Muscle of leg (tissue), 11 donors: ENCODE measurements around the gene PRR15L. TPM values are rescaled to one million over a fixed set of nuclear protein-coding genes. Genes with fewer than 3 reads are reported as not detected.

ENCODE experiments used
- DNase-seq: peaks from one replicate; pipeline ENCODE4 v3.0.0; 2013
- H3K27ac ChIP-seq: one replicate; pipeline ENCODE4 v1.5.1; 2013; ENCODE audit warnings: mild to moderate bottlenecking, low read length, control low read depth
- H3K27me3 ChIP-seq: one replicate; pipeline ENCODE4 v1.6.1; 2013; ENCODE audit warnings: low read length; ENCODE audit not compliant: control insufficient read depth, insufficient read depth
- H3K36me3 ChIP-seq: one replicate; pipeline ENCODE4 v1.6.1; 2013; ENCODE audit warnings: low read length; ENCODE audit not compliant: control insufficient read depth, insufficient read depth
- H3K4me1 ChIP-seq: one replicate; pipeline ENCODE4 v1.6.1; 2013; ENCODE audit warnings: low read length; ENCODE audit not compliant: control insufficient read depth, insufficient read depth
- H3K4me3 ChIP-seq: one replicate; pipeline ENCODE4 v1.5.1; 2013; ENCODE audit warnings: low read length, control low read depth
- H3K9me3 ChIP-seq: replicated peaks from 2 replicates; pipeline ENCODE4 v1.6.1; 2013; ENCODE audit warnings: low read depth, low read length; ENCODE audit not compliant: control insufficient read depth
- WGBS: methylation state at CpG from one replicate; pipeline ENCODE4 v1.1.5; 2013; ENCODE audit warnings: missing lambda C conversion rate; ENCODE audit not compliant: insufficient coverage; 5-methylcytosine and 5-hydroxymethylcytosine counted together
- polyA plus RNA-seq, 8 donors: library from polyadenylated mRNA; unstranded; fragments of 120-200 nt; gene quantifications; one replicate each; pipeline versions ENCODE4 v1.2.1 to v1.2.3, GENCODE V29; 2013; ENCODE audit warnings: inconsistent platforms in 1 of 8, low replicate concordance in 1 of 8; ENCODE audit not compliant: insufficient read length in 8 of 8, insufficient read depth in 1 of 8
- total RNA-seq: library from RNA; stranded (reverse); fragments of 120-200 nt; gene quantifications from one replicate; pipeline ENCODE4 v1.2.4, GENCODE V29; 2013

The PRR15L gene
- total and polyA plus RNA-seq, 9 donors = 0.11 to 10.7 (median 0.21) TPM; not detected in 3

DNA sequence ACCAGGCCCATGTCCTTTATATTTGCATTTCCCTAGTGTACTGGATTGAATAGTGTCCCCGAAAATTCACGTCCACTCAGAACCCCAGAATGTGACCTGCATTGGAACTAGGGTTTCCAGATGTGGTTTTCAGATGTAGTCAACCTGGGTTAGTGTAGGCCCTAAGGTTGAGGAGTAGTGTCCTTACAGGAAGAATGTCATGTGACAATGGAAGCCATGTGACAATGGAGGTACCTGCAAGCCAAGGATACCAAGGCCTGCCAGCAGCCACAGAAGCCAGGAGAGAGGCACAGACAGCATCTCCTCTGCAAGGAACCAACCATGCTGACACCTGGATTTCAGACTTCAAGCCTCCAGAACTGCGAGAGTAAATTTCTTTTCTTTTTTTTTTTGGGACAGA, 5.2 kb upstream of the PRR15L start:
- WGBS = 97% methylated on average over 3 of the region's 3 CpGs

DNA sequence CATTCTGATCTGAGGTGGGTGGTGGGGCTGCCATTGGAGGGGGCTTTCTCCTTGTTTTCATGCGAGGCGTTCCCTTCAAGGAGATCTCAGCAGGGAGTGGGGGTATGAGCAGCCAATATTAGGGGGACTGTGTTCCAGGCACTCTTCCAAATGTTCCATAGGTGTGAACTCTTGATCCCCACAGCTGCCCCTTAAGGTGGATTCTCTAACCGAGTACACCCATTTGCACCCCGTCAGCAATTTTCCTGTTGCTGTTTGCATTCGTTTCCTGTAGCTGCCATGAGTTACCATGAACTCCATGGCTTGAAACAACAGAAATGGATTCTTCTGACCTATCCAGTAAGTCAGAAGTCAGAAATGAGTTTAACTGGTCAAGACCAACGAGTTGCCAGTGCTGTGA, 3.7 kb upstream of the PRR15L start:
- Histone ChIP-seq H3K9me3 (no peaks in the 10 kb centered on the region), H3K4me3 (no peak overlapping the region), H3K4me1 (peaks cover 5% of the 10 kb centered on the region), H3K36me3 (no peaks in the 10 kb centered on the region), H3K27ac (no peak overlapping the region), H3K27me3 (peaks cover 8% of the 10 kb centered on the region)
- WGBS = 68% methylated on average over 4 of the region's 6 CpGs
- no peak for DNase-seq

More for the DNA sequence above, 5.2 kb upstream of the PRR15L start:
- Histone ChIP-seq H3K4me3 (no peak overlapping the region), H3K27ac (no peak overlapping the region), H3K36me3 (no peaks in the 10 kb centered on the region), H3K9me3 (no peaks in the 10 kb centered on the region), H3K27me3 (peaks cover 8% of the 10 kb centered on the region), H3K4me1 (no peaks in the 10 kb centered on the region)
- no peak for DNase-seq

GRCh38 chr17:47959825-47960655, 2.4 kb upstream of the PRR15L start:
- Histone ChIP-seq H3K36me3 (no peaks in the 10 kb centered on the region), H3K27ac (no peak overlapping the region), H3K9me3 (no peaks in the 10 kb centered on the region), H3K27me3 (peaks cover 8% of the 10 kb centered on the region), H3K4me1 (peaks cover 5% of the 10 kb centered on the region), H3K4me3 (no peak overlapping the region)
- WGBS = 20% methylated on average over 1 of the region's 8 CpGs
- no peak for DNase-seq

DNA sequence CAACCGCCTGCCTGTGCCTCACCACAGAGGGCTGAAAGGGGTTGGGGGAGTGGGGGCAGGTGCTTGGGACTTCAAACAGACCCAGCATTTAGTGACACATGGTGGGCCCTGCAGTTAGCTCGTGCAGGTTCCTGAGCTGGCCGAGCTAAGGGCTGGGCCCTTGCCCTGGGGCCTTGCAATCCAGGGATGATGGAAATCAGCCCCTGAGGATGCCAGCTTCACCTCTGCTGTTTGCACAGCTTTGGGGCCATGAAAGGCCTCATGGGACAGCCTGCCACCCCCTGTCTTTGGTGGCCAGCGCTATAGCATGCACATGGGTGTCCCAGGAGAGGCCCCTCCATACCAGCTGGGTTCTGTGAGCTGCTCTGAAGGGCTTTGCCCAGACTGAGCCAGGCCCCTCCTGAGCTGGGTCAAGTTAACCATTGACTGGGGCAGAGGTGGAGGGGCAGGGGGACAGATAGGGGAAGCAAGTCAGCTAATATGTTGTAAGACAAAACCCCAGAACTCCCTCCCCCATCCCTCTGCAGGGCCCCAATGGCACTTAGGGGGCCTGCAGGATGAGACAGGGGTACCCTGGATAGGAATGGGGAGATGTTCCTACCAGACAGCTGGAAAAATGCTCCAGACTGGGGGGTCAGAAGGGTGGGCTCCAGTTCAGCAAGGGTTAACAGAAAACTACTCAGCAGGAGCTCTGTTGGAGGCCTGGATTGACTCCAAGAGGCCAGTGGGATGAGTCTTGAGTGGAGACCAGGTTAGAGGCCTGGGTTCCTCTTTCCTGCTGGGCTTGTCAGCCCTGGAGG, 692 bp downstream of the PRR15L start:
- peaks cover 8% of the 10 kb centered on the region for H3K27me3 ChIP-seq
- H3K4me3 ChIP-seq = no peak overlapping the region
- no peak overlapping the region for H3K27ac ChIP-seq
- WGBS = 50% methylated on average over 4 of the region's 4 CpGs
- no peaks in the 10 kb centered on the region for H3K9me3 ChIP-seq
- no peaks in the 10 kb centered on the region for H3K36me3 ChIP-seq
- H3K4me1 ChIP-seq = peaks cover 5% of the 10 kb centered on the region
- DNase-seq = no peak

DNA sequence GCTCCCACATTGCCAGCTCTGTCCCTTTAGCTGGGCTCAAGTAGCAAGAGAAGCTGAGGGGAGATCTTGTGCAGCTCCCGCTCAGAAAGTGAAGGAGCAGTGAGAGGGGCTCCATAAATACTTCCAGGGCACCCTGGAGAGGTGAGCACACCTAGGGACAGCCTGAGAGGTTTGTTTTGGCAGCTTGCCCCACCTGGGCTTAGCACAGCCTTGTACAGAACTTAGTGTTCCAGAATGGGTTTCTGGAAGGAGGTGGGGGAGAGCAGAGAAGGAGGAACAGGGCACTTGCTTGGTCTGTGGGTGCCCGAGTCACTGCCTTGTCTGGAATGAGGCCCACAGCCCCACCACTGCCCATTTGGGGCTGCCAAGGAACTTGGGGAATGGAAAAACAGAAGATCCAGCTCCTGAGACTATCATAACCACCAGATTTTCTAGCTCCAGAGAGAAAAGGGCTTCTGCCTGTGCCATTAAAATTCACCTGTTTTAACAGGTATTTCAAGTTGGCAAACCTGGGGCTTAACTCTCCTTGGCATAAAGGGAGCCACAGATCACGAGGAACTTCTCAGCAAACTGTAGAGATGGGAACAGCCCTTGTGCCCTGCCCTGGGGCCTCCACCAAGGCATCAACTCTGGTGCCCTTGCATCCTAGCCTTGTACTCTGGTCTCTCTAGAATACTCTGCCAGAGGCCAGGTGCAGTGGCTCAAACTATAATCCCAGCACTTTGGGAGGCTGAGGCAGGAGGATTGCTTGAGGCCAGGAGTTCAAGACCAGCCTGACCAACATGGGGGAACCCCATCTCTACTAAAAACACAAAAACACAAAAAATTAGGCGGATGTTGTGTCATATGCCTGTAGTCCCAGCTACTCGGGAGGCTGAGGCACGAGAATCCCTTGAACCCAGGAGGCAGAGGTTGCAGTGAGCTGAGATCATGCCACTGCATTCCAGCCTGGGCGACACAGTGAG, 1.9 kb downstream of the PRR15L start:
- Histone ChIP-seq H3K4me3 (no peak overlapping the region), H3K4me1 (peaks cover 5% of the 10 kb centered on the region), H3K27me3 (peaks cover 8% of the 10 kb centered on the region), H3K9me3 (no peaks in the 10 kb centered on the region), H3K36me3 (no peaks in the 10 kb centered on the region), H3K27ac (no peak overlapping the region)
- DNase-seq = no peak
- 80% methylated on average over 5 of the region's 7 CpGs for WGBS

DNA sequence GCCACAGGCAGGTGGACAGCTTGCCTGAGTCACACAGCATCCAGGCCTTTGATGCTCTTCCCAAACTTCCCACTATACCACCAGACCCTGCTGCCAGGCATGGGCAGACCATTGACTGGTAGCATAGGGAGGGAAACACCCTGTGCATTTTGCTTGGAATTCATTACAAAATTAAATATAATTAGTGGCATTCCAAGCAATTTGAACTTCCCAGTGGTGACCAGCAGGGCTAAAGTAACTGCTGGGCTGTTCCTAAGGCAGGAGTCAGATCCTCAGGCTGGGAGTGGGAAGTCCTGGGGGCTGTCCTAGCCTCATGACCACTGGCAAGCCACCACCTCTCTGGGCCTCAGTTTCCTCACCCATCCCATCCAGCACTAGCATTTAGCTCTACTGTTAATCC, 3.8 kb downstream of the PRR15L start:
- Histone ChIP-seq H3K36me3 (peaks cover under 1% of the 10 kb centered on the region), H3K4me1 (peaks cover 15% of the 10 kb centered on the region), H3K27me3 (peaks cover 7% of the 10 kb centered on the region), H3K27ac (no peak overlapping the region), H3K4me3 (no peak overlapping the region), H3K9me3 (no peaks in the 10 kb centered on the region)
- DNase-seq = no peak

DNA sequence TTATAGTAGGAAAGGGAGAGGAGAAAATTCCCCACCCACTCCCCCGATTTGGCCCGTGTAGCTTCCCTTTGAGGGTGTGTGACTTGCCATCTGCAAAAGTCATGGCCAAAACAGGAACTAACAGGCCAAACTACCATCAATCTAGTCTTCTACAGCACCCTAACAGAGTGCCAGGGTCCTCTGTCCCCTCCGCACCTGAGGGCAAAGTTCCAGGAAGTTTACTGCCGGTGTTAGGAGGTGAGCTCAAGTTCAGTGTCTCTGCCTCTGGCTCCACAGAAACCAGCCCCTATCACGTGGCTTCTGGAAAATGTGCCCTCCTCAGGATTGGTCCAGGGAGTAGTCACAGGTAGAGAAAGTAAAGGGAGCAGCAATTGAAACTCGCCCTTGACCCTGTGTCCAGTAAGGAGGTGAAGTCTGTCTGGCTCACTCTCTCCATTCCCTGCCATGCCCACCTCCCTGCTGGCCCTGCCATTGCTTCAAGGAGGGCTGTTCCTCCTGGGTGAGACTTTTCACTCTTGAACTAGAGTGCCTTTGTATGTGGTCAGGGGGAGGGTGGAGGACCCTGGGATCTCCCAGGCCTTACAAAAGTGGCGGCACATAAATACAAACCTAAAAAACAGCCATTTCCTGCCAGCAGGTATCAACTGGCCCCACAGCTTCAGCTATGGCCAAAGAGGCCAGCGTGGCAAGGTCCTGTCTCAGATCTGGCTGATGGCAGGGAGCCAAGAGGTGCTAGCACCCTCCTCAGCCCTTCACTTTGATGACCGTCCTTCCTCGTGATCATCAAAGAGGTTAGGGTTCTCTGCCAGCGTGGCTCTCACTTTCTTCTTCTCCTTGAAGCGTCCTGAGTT, 5.3 kb downstream of the PRR15L start:
- no peak overlapping the region for H3K27ac ChIP-seq
- peaks cover 16% of the 10 kb centered on the region for H3K4me1 ChIP-seq
- no peaks in the 10 kb centered on the region for H3K9me3 ChIP-seq
- peaks cover 2% of the 10 kb centered on the region for H3K36me3 ChIP-seq
- DNase-seq = no peak
- WGBS = 65% methylated on average over 8 of the region's 12 CpGs
- peaks cover 3% of the 10 kb centered on the region for H3K27me3 ChIP-seq
- no peak overlapping the region for H3K4me3 ChIP-seq

GRCh38 chr17:47950448-47950847, 7.2 kb downstream of the PRR15L start:
- H3K36me3 ChIP-seq = peaks cover 8% of the 10 kb centered on the region
- H3K9me3 ChIP-seq = no peaks in the 10 kb centered on the region
- no peak for DNase-seq
- H3K4me3 ChIP-seq = no peak overlapping the region
- no peaks in the 10 kb centered on the region for H3K27me3 ChIP-seq
- no peak overlapping the region for H3K27ac ChIP-seq
- 86% methylated on average over 1 of the region's 4 CpGs for WGBS
- peaks cover 18% of the 10 kb centered on the region for H3K4me1 ChIP-seq

DNA sequence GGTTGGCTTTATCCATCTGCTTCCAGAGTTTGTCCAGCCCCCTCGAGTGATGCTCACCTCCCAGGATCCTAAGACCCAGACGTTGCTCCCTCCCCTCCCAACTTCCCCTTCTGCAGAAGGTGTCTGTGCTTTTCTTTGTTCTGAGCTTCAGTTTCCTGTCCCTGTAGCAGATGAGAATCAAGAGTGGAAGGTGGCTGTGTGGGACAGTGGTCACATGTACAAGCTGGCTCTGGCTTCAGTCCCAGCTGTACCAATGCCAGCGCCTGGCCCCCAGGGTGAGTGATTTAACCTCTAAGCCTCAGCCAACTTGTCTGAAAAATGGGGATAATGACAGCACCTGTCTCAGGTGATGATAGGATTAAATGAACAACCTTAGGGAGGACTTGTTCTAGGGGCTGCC, 7.7 kb downstream of the PRR15L start:
- Histone ChIP-seq H3K27ac (no peak overlapping the region), H3K9me3 (no peaks in the 10 kb centered on the region), H3K4me1 (peaks cover 19% of the 10 kb centered on the region), H3K36me3 (peaks cover 11% of the 10 kb centered on the region), H3K4me3 (no peak overlapping the region), H3K27me3 (no peaks in the 10 kb centered on the region)
- 20% methylated on average over 1 of the region's 3 CpGs for WGBS
- DNase-seq = no peak
